KOPT-K1 (cell line): ENCODE results near the gene NCKAP1.
"Not testable (repeated sequence)": the region's sequence is repeated elsewhere in the genome, so short reads cannot be mapped to it uniquely, and the experiment has no call there.

Source experiments
- H3K27ac ChIP-seq: fragments of 200-600 bp; sonication (generic); 2 replicates; pipeline ENCODE4 v1.5.1; 2016; ENCODE audit warnings: antibody characterized with exemption, mild to moderate bottlenecking, low read depth, low read length; ENCODE audit not compliant: poor library complexity, severe bottlenecking
- H3K36me3 ChIP-seq: fragments of 200-600 bp; sonication (generic); 2 replicates; pipeline ENCODE4 v1.5.1; 2017; ENCODE audit warnings: antibody characterized with exemption, mild to moderate bottlenecking, low read length, moderate library complexity; ENCODE audit not compliant: insufficient read depth
- H3K9me3 ChIP-seq: fragments of 200-600 bp; sonication (generic); 2 replicates; pipeline ENCODE4 v1.5.1; 2017; ENCODE audit warnings: antibody characterized with exemption, low read length, mild to moderate bottlenecking; ENCODE audit not compliant: insufficient read depth, poor library complexity, severe bottlenecking

Gene NCKAP1

DNA sequence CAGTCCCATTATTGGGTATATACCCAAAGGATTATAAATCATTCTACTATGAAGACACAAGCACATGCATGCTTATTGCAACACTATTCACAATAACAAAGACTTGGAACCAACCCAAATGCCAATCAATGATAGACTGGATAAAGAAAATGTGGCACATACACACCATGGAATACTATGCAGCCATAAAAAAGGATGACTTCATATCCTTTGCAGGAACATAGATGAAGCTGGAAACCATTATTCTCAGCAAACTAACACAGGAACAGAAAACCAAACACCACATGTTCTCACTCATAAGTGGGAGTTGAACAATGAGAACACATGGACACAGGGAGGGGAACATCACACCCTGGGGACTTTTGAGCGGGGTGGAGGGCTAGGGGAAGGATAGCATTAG lies 158.2 kb downstream of the NCKAP1 start:
- not testable (repeated sequence) for H3K27ac ChIP-seq, H3K36me3 ChIP-seq, H3K9me3 ChIP-seq

DNA sequence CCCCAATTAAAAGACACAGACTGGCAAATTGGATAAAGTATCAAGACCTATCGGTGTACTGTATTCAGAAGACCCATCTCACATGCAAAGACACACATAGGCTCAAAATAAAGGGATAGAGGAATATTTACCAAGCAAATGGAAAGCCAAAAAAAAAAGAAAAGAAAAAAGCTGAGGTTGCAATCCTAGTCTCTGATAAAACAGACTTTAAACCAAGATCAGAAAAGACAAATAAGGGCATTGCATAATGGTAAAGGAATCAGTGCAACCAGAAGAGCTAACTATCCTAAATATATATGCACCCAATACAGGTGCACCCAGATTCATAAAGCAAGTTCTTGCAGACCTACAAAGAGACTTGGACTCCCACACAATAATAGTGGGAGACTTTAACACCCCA lies 161.6 kb downstream of the NCKAP1 start:
- not testable (repeated sequence) for H3K9me3 ChIP-seq, H3K27ac ChIP-seq, H3K36me3 ChIP-seq

DNA sequence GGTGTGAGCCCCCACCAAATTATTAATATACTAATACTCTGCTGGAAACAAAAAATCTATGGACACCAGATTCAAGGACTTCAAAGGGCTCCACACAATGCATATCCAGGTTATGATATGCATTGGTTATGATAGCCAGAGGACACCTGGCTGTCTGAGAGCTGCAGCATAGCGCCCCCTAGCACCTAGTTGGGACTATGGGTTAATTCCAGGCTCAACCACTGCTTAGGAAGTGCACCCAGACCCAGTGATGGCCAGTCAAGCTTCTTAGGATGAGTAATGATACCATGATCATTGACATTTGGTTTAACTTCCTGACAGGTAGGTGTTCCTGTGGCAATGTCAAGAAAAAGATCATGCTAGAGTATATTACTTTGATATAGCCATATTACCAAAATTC lies 168.0 kb downstream of the NCKAP1 start:
- no peaks in the 10 kb centered on the region for H3K9me3 ChIP-seq
- H3K36me3 ChIP-seq, result no peaks in the 10 kb centered on the region
- no peak overlapping the region for H3K27ac ChIP-seq

DNA sequence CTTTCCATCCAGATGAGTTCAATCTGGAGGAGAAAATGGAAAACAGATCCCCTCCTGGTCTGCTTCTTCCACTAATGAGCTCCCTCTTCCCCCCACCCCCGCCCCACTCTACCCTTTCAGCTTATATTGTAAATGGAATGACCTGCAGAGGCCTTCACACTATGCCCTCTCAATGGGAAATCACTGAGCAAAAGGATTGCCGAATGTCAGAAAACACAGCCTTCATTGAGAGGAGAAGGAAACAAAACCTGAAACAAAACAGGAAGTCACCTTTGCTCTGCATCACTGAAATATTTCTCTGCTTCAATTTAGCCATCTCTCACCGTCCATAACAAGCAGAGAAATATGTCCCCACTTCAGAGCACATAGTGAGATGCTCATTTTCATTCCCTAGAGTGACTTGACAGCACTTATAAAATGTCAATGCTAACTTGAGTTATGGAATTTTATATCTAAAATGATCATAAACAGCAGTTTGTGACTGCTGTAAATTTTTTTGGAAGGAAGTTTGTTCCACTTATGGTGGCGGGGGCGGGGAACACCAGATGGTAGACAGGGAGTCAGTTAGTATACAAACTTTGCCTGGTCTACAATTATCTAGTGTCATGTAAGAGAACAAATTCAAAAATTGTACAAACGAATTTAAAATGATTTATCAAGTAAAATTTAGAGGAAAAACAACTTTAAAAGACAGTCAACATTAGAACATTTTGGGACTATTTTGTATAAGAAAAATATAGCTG lies 170.0 kb downstream of the NCKAP1 start:
- no peaks in the 10 kb centered on the region for H3K36me3 ChIP-seq
- no peak overlapping the region for H3K27ac ChIP-seq
- no peaks in the 10 kb centered on the region for H3K9me3 ChIP-seq

DNA sequence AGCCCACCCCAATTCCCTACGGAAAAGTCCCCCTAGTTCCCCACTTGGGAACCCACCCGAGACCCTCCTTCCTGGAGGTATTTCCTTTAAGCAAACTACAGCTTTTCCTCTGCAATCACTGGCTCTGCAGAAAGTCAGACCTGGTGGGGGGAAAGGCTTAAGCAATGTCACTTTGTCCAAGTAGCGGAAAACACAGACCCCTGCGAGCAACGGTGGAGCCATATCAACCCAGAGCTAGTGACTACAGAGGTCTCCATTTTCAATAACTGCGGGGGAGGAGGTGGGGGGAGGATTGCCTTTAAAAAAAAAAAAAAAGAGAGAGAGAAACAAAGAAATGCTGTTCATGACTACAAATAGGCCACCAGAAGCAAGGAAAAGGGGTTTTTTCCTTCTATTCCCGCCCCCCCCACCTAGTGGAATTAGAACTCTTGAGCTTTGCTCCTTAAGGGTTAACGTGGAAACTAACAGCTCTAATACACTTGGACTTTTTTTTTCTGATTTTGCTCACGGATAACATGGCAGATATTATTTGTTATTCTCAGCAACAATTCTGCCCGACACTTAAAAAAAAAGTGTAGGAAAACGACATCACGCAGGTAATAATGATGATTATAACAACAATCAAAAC lies 170.7 kb downstream of the NCKAP1 start:
- Histone ChIP-seq H3K36me3 (no peaks in the 10 kb centered on the region), H3K27ac (no peak overlapping the region), H3K9me3 (no peaks in the 10 kb centered on the region)

DNA sequence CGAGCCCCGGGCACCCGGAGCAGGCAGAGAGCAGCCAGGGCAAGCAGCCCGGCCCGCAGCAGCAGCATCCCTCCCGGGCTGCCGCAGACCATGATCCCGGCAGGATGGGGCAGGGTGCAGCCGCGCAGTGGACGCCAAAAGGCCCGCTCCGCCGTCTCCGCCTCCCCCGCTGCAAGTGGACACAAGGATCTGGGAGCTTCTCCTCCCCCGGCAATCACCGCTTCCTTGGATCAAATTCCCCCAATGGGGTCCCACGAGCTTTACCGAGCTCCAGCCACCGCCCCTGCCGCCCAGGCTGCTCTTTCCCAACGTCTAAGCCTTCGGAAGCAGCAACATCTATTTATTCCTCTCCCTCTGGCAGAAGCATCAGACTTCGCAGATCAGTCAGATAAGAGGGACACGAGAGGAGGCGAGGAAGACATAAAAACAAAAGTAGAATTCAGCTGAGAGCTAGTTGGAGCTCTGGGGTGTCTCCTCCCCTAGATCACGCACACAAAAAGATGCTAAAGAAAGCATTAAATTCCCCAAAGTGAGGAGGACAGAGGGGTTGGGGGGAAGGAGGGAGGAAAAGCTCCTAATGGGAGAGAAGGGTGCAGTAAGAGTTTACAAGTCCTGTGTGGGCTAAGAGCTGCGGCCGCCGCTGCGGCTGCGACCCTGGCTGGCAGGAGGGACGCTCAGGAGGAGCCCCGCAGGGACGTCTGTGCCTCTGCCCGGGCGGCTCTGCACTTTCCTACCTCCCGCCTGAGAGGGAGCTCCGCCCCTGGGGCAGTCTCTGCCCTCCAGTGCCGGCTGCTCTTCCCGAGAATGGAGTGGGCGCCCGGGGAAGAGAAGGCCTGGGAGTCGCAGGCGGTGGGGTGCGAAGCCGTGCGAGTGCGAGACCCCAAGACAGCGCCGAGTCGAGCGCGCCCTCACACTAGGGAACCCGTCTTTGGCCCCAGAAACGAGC lies 171.5 kb downstream of the NCKAP1 start, which contains the start of gene FRZB:
Gene FRZB, minus strand, starts transcription at position 177 of the 946 bp plus-strand sequence. Its CDS starts 85 bp downstream, at position 92.
- no peaks in the 10 kb centered on the region for H3K36me3 ChIP-seq

DNA sequence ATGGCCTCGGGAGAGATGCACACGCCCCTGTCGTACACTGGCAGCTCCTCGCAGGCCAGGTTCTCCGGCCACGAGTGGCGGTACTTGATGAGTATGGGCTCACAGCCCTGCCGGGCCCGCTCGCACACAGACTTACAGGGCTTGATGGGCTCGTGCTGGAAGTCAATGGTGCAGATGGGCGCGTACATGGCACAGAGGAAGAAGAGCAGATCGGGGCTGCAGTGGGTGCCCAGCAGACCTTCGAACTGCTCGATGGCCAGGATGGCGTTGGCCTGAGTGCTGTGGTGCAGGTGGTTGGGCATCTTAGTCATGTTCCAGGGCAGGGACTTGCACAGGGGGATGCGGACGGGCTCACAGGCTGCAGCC lies 172.2 kb downstream of the NCKAP1 start:
- Histone ChIP-seq H3K27ac (no peak overlapping the region), H3K9me3 (no peaks in the 10 kb centered on the region), H3K36me3 (no peaks in the 10 kb centered on the region)

More for the DNA sequence above, 171.5 kb downstream of the NCKAP1 start, which contains the start of gene FRZB:
- no peak within 1 kb of the TSS for H3K27ac ChIP-seq
- no peaks in the 10 kb centered on the region for H3K9me3 ChIP-seq

DNA sequence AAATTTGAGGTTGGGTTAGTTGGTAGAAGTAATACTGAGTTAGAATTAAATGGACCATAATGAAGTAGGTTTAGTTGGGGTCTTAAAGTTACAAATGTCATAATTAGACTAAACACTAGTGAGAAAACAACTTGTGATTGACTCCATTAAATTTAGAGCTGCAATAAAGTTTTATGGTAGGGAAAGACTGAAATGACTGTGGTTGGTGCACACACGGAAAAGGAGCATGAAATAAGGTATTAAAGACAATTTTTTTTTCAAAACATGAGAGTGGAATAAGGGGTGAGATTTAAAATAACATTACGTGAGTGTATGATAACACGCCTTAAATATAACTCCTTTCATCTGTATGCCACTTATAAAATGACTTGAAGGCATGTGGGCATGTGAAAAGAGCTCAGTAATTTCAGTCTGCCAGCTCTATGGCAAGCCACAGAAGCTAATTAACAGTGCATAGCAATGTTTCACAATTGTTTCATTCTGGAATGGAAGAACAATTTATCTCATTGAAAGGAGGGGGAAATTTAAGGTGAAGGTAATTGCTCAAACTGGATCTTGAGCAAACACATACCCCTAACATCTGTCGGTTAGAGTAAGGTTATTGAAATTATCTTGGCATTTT lies 173.2 kb downstream of the NCKAP1 start:
- H3K9me3 ChIP-seq, result no peaks in the 10 kb centered on the region
- H3K27ac ChIP-seq, result no peak overlapping the region

DNA sequence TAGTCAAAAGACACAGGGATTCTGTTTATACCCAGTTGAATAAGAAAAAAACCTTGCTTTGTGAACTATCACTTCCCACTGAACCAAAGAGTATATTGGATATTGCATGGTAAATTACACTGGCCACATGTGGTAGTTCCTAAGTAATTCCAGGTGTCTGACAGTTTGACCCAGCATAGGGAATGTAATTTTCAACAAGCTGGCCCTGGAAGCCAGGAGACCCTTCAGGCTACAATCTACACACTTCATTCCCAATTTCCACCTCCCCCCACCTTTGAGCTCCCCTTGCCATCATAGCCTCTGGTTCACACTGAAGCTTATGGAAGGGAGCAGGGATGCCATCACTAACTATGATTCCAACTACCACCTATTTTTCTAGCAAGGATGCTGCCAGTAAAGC lies 174.6 kb downstream of the NCKAP1 start:
- Histone ChIP-seq H3K27ac (no peak overlapping the region), H3K36me3 (no peaks in the 10 kb centered on the region), H3K9me3 (no peaks in the 10 kb centered on the region)

More for the DNA sequence above, 173.2 kb downstream of the NCKAP1 start:
- H3K36me3 ChIP-seq, result no peaks in the 10 kb centered on the region

DNA sequence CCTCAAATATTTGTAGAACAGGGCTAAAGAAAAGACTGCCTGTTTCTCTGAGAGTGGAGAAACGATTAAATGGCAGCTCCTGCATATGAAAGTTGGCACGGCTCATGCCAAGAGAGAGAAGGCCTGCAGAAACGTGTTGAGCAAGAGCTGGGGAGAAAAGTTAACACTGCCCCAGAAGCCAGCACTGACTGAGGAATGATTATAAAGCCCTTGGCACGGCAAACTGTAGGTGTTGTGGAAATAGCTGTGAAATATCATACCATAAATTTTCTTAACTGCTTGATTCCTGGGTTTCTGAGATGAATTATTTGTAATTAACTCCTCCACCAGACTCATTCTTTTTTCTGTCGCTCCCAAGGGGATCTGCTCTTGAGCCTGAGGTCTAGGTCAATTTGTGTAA lies 176.2 kb downstream of the NCKAP1 start:
- Histone ChIP-seq H3K27ac (no peak overlapping the region), H3K36me3 (no peaks in the 10 kb centered on the region), H3K9me3 (no peaks in the 10 kb centered on the region)

DNA sequence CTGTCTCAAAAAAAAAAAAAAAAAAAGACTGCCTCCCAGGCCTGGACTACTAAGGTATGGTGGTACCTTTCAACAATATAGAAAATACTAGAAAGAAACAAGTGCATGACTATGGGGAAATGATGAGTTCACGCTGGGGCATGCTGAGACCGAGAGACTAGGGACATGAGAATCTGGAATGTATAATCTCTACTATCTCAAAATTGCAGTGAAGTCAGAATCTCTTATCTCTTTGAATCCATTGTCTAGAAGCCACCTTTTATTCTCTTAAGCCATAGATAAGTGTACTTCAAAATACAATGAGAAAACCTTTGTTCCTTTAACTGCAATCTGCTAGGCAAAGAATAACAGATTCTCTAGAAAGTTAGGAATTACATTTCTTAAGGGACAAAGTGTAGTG lies 177.4 kb downstream of the NCKAP1 start:
- Histone ChIP-seq H3K36me3 (no peaks in the 10 kb centered on the region), H3K27ac (no peak overlapping the region), H3K9me3 (no peaks in the 10 kb centered on the region)
